H9 (cell line): ENCODE measurements around the gene ZNF318. TPM values are rescaled to one million over a fixed set of nuclear protein-coding genes. Genes with fewer than 3 reads are reported as not detected.

Experiments
- DNase-seq: peaks from one replicate; pipeline ENCODE4 v3.0.0-alpha.2; 2017
- H2AFZ ChIP-seq: one replicate; pipeline ENCODE4 v1.6.1; 2013; ENCODE audit warnings: mild to moderate bottlenecking, low read length, control low read depth, moderate library complexity
- H2AK5ac ChIP-seq: 2 replicates; pipeline ENCODE4 v1.6.1; 2013; ENCODE audit warnings: low read length, control low read depth, mixed read lengths; ENCODE audit not compliant: insufficient read length
- H2BK120ac ChIP-seq: one replicate; pipeline ENCODE4 v1.6.1; 2013; ENCODE audit warnings: low read depth, mild to moderate bottlenecking, low read length, control low read depth, inconsistent platforms; ENCODE audit not compliant: poor library complexity, severe bottlenecking
- H2BK12ac ChIP-seq: 2 replicates; pipeline ENCODE4 v1.6.1; 2013; ENCODE audit warnings: low read length, control low read depth, mixed read lengths, low read depth; ENCODE audit not compliant: insufficient read length
- H2BK15ac ChIP-seq: 2 replicates; pipeline ENCODE4 v1.6.1; 2013; ENCODE audit warnings: low read depth, low read length, control low read depth
- H2BK20ac ChIP-seq: one replicate; pipeline ENCODE4 v1.6.1; 2013; ENCODE audit warnings: low read depth, mild to moderate bottlenecking, low read length, control low read depth, inconsistent platforms; ENCODE audit not compliant: poor library complexity, severe bottlenecking
- H2BK5ac ChIP-seq: 2 replicates; pipeline ENCODE4 v1.6.1; 2013; ENCODE audit warnings: low read length, control low read depth, mixed read lengths; ENCODE audit not compliant: insufficient read length
- H3K14ac ChIP-seq: 2 replicates; pipeline ENCODE4 v1.6.1; 2013; ENCODE audit warnings: low read length, control low read depth; ENCODE audit not compliant: insufficient read depth
- H3K18ac ChIP-seq: 2 replicates; pipeline ENCODE4 v1.6.1; 2013; ENCODE audit warnings: low read depth, mild to moderate bottlenecking, mixed read lengths, low read length, control low read depth; ENCODE audit not compliant: insufficient read length
- H3K23ac ChIP-seq: 2 replicates; pipeline ENCODE4 v1.6.1; 2013; ENCODE audit warnings: low read length, control low read depth, mixed read lengths, low read depth; ENCODE audit not compliant: insufficient read length
- H3K23me2 ChIP-seq: 2 replicates; pipeline ENCODE4 v1.6.1; 2013; ENCODE audit warnings: low read depth, mild to moderate bottlenecking, mixed read lengths, low read length, control low read depth; ENCODE audit not compliant: insufficient read length, poor library complexity, severe bottlenecking
- H3K27ac ChIP-seq: 2 replicates; pipeline ENCODE4 v1.5.1; 2013; ENCODE audit warnings: low read length, control low read depth, mixed read lengths, low read depth; ENCODE audit not compliant: insufficient read length
- H3K27me3 ChIP-seq: 2 replicates; pipeline ENCODE4 v1.6.1; 2013; ENCODE audit warnings: low read length, control low read depth, inconsistent platforms; ENCODE audit not compliant: insufficient read depth
- H3K4ac ChIP-seq: 2 replicates; pipeline ENCODE4 v1.6.1; 2013; ENCODE audit warnings: low read depth, mild to moderate bottlenecking, control low read depth, inconsistent platforms, low read length, moderate library complexity
- H3K4me1 ChIP-seq: 2 replicates; pipeline ENCODE4 v1.6.1; 2013; ENCODE audit warnings: low read length, control low read depth, inconsistent platforms; ENCODE audit not compliant: insufficient read depth
- H3K4me2 ChIP-seq: 2 replicates; pipeline ENCODE4 v1.6.1; 2013; ENCODE audit warnings: low read length, control low read depth, mixed read lengths; ENCODE audit not compliant: insufficient read length, insufficient read depth
- H3K56ac ChIP-seq: 2 replicates; pipeline ENCODE4 v1.6.1; 2013; ENCODE audit warnings: low read depth, mild to moderate bottlenecking, mixed read lengths, low read length, control low read depth; ENCODE audit not compliant: insufficient read length
- H3K79me1 ChIP-seq: 2 replicates; pipeline ENCODE4 v1.6.1; 2013; ENCODE audit warnings: low read depth, mild to moderate bottlenecking, moderate library complexity, low read length, control low read depth, inconsistent platforms; ENCODE audit not compliant: insufficient read depth, poor library complexity, severe bottlenecking
- H3K79me2 ChIP-seq: 2 replicates; pipeline ENCODE4 v1.6.1; 2013; ENCODE audit warnings: low read length, control low read depth, inconsistent platforms; ENCODE audit not compliant: insufficient read depth
- H3K9ac ChIP-seq: 2 replicates; pipeline ENCODE4 v1.6.1; 2013; ENCODE audit warnings: low read length, control low read depth, mixed read lengths; ENCODE audit not compliant: insufficient read length; ENCODE audit errors: extremely low read depth
- H3K9me3 ChIP-seq: one replicate; pipeline ENCODE4 v1.6.1; 2013; ENCODE audit warnings: low read depth, low read length, inconsistent platforms; ENCODE audit not compliant: control insufficient read depth
- H3T11ph ChIP-seq: one replicate; pipeline ENCODE4 v1.6.1; 2013; ENCODE audit warnings: mild to moderate bottlenecking, low read length, control low read depth, inconsistent platforms
- H4K20me1 ChIP-seq: one replicate; pipeline ENCODE4 v1.6.1; 2013; ENCODE audit not compliant: control insufficient read depth, insufficient read length, insufficient read depth
- H4K5ac ChIP-seq: 2 replicates; pipeline ENCODE4 v1.6.1; 2013; ENCODE audit warnings: low read depth, mild to moderate bottlenecking, mixed read lengths, low read length, control low read depth; ENCODE audit not compliant: insufficient read length
- H4K8ac ChIP-seq: replicated peaks from 2 replicates; pipeline ENCODE4 v1.6.1; 2013; ENCODE audit warnings: low read length, control low read depth, mixed read lengths, low read depth; ENCODE audit not compliant: insufficient read length
- H4K91ac ChIP-seq: 2 replicates; pipeline ENCODE4 v1.6.1; 2013; ENCODE audit warnings: low read depth, mild to moderate bottlenecking, moderate library complexity, mixed read lengths, low read length, control low read depth; ENCODE audit not compliant: insufficient read length
- H3K27ac Mint-ChIP-seq, 3 experiments: 2 replicates in 2 of 3; 3 replicates in 1 of 3; pipeline ENCODE4 v1.8.0; 2020 to 2021; ENCODE audit warnings: mixed read lengths in 3 of 3, mild to moderate bottlenecking in 1 of 3, moderate library complexity in 1 of 3
- H3K27me3 Mint-ChIP-seq: 2 replicates; pipeline ENCODE4 v1.8.0; 2021; ENCODE audit warnings: low read depth, mild to moderate bottlenecking, moderate library complexity, mixed read lengths
- H3K36me3 Mint-ChIP-seq, 3 experiments: 2 replicates in 2 of 3; 3 replicates in 1 of 3; pipeline ENCODE4 v1.8.0; 2020 to 2021; ENCODE audit warnings: low read depth in 3 of 3, mixed read lengths in 3 of 3; ENCODE audit not compliant: insufficient read depth in 1 of 3
- H3K4me1 Mint-ChIP-seq, 2 experiments: 2 replicates each; pipeline ENCODE4 v1.8.0; 2020; ENCODE audit warnings: mixed read lengths in 2 of 2
- H3K4me3 Mint-ChIP-seq, 2 experiments: 2 replicates in 1 of 2; 3 replicates in 1 of 2; pipeline ENCODE4 v1.8.0; 2020 to 2021; ENCODE audit warnings: mild to moderate bottlenecking in 2 of 2, mixed read lengths in 2 of 2, moderate library complexity in 1 of 2
- H3K9me3 Mint-ChIP-seq, 2 experiments: 2 replicates in 1 of 2; 3 replicates in 1 of 2; pipeline ENCODE4 v1.8.0; 2020; ENCODE audit warnings: mild to moderate bottlenecking in 2 of 2, mixed read lengths in 2 of 2, moderate library complexity in 1 of 2
- CTCF ChIP-seq: fragments of 200-600 bp; sonication (generic); conservative IDR thresholded peaks from 3 replicates; pipeline ENCODE4 v1.8.0; 2021; ENCODE audit warnings: antibody characterized with exemption, mild to moderate bottlenecking
- whole genome bisulfite sequencing: extraction: QIAGEN DNeasy Blood & Tissue Kit; methylation state at CpG from one replicate; pipeline ENCODE4 v1.1.7; 2013; ENCODE audit warnings: missing lambda C conversion rate, low lambda C conversion rate, mixed read lengths; ENCODE audit not compliant: insufficient read length; ENCODE audit errors: extremely low coverage; 5-methylcytosine and 5-hydroxymethylcytosine counted together
- total RNA-seq: library from RNA; stranded (reverse); gene quantifications from 2 replicates; pipeline ENCODE4 v1.2.1, GENCODE V29; 2021

The ZNF318 gene
- total RNA-seq, 1 experiment from 2014 or later: 16.3 TPM

- H3K27ac Mint-ChIP-seq: no peak overlapping the region
- H4K8ac ChIP-seq: no peak overlapping the region
- no peaks in the 10 kb centered on the region for H3K79me2 ChIP-seq
- H4K91ac ChIP-seq: no peak overlapping the region
- no peaks in the 10 kb centered on the region for H3K27me3 ChIP-seq
- H3K4me3 Mint-ChIP-seq: no peak overlapping the region
- H3K56ac ChIP-seq: no peak overlapping the region
- no peak for DNase-seq
- no peaks in the 10 kb centered on the region for H3K4me1 Mint-ChIP-seq
- no peak overlapping the region for H3K4me2 ChIP-seq
- no peak overlapping the region for H2BK15ac ChIP-seq
- H3K14ac ChIP-seq: no peak overlapping the region
- no CpG with 5 or more reads among the region's 1 CpG for whole genome bisulfite sequencing
- H3K79me1 ChIP-seq: no peaks in the 10 kb centered on the region
- no peak for TF ChIP-seq CTCF
- H2BK12ac ChIP-seq: no peak overlapping the region
- no peak overlapping the region for H3K18ac ChIP-seq
- no peak overlapping the region for H3K9ac ChIP-seq
- H3T11ph ChIP-seq: no peak overlapping the region
- no peaks in the 10 kb centered on the region for H4K20me1 ChIP-seq
- no peak overlapping the region for H3K4ac ChIP-seq
- no peak overlapping the region for H2BK20ac ChIP-seq
- no peak overlapping the region for H2AK5ac ChIP-seq
- H2AFZ ChIP-seq: no peak overlapping the region
- H3K23ac ChIP-seq: no peak overlapping the region
- no peaks in the 10 kb centered on the region for H3K23me2 ChIP-seq
- no peak overlapping the region for H2BK120ac ChIP-seq
- H3K9me3 Mint-ChIP-seq: no peaks in the 10 kb centered on the region
- H3K9me3 ChIP-seq: no peaks in the 10 kb centered on the region
- no peaks in the 10 kb centered on the region for H3K4me1 ChIP-seq
- no peak overlapping the region for H4K5ac ChIP-seq
- H3K27me3 Mint-ChIP-seq: no peaks in the 10 kb centered on the region; the same call in none of the 2 replicates
- no peak overlapping the region for H3K27ac ChIP-seq
- no peak overlapping the region for H2BK5ac ChIP-seq
- no peaks in the 10 kb centered on the region for H3K36me3 Mint-ChIP-seq
Measured at GRCh38 chr6:43328528-43328927, 40.9 kb downstream of the ZNF318 start.
